HG02763 (cell line): ENCODE measurements around the gene C1orf159.

Source experiments
- ATAC-seq: cut with Tn5 transposase; IDR thresholded peaks from one replicate; pipeline ENCODE4 v1.9.1; 2021; ENCODE audit warnings: mild to moderate bottlenecking, moderate library complexity; ENCODE audit not compliant: unreplicated experiment

The C1orf159 gene

GRCh38 chr1:1054971-1055370 is 60.9 kb downstream of the C1orf159 start:
- ATAC-seq = no peak

- no peak for ATAC-seq
Measured at GRCh38 chr1:1054099-1054700, 61.7 kb downstream of the C1orf159 start.

- ATAC-seq = no peak
Measured at GRCh38 chr1:1053682-1054081, 62.2 kb downstream of the C1orf159 start.

GRCh38 chr1:1053022-1053421 is 62.9 kb downstream of the C1orf159 start:
- ATAC-seq = no peak

GRCh38 chr1:1052003-1052840 is 63.7 kb downstream of the C1orf159 start:
- no peak for ATAC-seq

- ATAC-seq = no peak
Measured at GRCh38 chr1:1051127-1051810, 64.6 kb downstream of the C1orf159 start.

- ATAC-seq = no peak
Measured at GRCh38 chr1:1050577-1051052, 65.3 kb downstream of the C1orf159 start.

GRCh38 chr1:1049318-1050165 is 66.3 kb downstream of the C1orf159 start:
- ATAC-seq = no peak

- no peak for ATAC-seq
Measured at GRCh38 chr1:1048765-1049164, 67.1 kb downstream of the C1orf159 start.

GRCh38 chr1:1047963-1048362 is 67.9 kb downstream of the C1orf159 start:
- ATAC-seq = no peak

GRCh38 chr1:1047407-1047806 is 68.5 kb downstream of the C1orf159 start:
- no peak for ATAC-seq

- ATAC-seq = no peak
Measured at GRCh38 chr1:1046767-1047166, 69.1 kb downstream of the C1orf159 start.

GRCh38 chr1:1046243-1046642 is 69.6 kb downstream of the C1orf159 start:
- no peak for ATAC-seq

- no peak for ATAC-seq
Measured at GRCh38 chr1:1045129-1045528, 70.8 kb downstream of the C1orf159 start.

GRCh38 chr1:1044455-1045078 is 71.3 kb downstream of the C1orf159 start:
- no peak for ATAC-seq

GRCh38 chr1:1043921-1044320 is 72.0 kb downstream of the C1orf159 start:
- ATAC-seq = no peak

GRCh38 chr1:1043411-1043810 is 72.5 kb downstream of the C1orf159 start:
- ATAC-seq = no peak

- ATAC-seq = no peak
Measured at GRCh38 chr1:1042835-1043234, 73.1 kb downstream of the C1orf159 start.

GRCh38 chr1:1041873-1042272 is 74.0 kb downstream of the C1orf159 start:
- ATAC-seq = no peak

- no peak for ATAC-seq
Measured at GRCh38 chr1:1041092-1041523, 74.8 kb downstream of the C1orf159 start.
